Measurements from ENCODE around the gene LRRC61. TPM values are rescaled to one million over a fixed set of nuclear protein-coding genes. Genes with fewer than 3 reads are reported as not detected.
A peak's percentile ranks its signal among the peaks of the same experiment; 100 is the strongest.
"Not testable (repeated sequence)": the region's sequence is repeated elsewhere in the genome, so short reads cannot be mapped to it uniquely, and the experiment has no call there.

Gene LRRC61
- total and polyA plus RNA-seq, 3 donors from 2014 or later = 16.7 to 35.4 (median 18.4) TPM

DNA sequence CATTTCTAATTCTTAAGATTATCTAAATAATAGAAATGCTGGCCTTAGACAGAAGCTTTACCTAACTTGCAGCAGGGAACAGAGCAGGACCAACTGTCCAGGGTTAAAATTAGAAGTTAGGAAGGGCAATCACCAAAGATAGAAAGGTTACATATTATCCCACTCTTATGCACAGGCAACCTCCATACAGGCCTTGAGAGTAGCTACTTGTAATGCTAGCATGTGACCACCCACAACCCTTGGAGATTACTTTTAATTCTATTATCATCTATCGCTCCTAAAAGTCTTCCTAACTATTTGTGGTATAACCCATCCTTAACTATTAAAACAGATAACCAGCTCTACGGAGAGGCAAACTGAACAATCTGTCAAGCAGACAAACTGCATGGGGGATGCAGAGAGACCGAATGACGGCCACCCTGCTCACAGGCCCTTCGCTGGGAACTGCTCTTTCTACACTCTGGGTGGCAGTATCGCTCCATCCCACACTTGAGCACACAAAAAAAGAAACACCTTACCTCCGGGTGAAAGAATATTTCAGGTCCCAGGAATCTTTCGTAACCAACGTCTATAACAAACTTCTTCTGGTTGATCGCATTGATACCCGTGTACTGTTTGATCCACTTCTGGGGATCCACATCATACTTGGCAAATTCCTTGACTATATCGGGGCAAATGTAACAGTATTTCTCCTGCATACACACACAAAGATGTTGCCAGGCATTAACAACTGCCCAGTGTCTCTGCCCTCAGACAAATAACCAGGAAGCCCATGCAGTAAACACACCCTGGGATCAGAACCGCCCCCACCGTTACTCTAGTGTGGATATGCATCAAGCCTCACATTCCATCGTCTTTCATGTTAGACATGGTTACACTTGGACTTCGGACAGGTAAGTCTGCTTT, 37.1 kb upstream of the LRRC61 start:
- H3K36me3 ChIP-seq (ENCODE audit: low read depth, missing control alignments); H3K4me1 ChIP-seq; H3K4me3 ChIP-seq; H3K27me3 ChIP-seq; H3K27ac ChIP-seq; intact Hi-C loops (cut with DNase I; ENCODE audit: low total_unique reads); H3K9me3 ChIP-seq: not testable (repeated sequence)
- 42 to 44% methylated on average over 11 to 16 of the region's 16 CpGs for WGBS, 2 donors
- peak; percentile 27 for DNase-seq
- TF ChIP-seq, protein P1, sequence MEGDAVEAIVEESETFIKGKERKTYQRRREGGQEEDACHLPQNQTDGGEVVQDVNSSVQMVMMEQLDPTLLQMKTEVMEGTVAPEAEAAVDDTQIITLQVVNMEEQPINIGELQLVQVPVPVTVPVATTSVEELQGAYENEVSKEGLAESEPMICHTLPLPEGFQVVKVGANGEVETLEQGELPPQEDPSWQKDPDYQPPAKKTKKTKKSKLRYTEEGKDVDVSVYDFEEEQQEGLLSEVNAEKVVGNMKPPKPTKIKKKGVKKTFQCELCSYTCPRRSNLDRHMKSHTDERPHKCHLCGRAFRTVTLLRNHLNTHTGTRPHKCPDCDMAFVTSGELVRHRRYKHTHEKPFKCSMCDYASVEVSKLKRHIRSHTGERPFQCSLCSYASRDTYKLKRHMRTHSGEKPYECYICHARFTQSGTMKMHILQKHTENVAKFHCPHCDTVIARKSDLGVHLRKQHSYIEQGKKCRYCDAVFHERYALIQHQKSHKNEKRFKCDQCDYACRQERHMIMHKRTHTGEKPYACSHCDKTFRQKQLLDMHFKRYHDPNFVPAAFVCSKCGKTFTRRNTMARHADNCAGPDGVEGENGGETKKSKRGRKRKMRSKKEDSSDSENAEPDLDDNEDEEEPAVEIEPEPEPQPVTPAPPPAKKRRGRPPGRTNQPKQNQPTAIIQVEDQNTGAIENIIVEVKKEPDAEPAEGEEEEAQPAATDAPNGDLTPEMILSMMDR (IDR thresholded peaks at IDR 0.05) = peak; percentile 40 to 57 (median 42)

DNA sequence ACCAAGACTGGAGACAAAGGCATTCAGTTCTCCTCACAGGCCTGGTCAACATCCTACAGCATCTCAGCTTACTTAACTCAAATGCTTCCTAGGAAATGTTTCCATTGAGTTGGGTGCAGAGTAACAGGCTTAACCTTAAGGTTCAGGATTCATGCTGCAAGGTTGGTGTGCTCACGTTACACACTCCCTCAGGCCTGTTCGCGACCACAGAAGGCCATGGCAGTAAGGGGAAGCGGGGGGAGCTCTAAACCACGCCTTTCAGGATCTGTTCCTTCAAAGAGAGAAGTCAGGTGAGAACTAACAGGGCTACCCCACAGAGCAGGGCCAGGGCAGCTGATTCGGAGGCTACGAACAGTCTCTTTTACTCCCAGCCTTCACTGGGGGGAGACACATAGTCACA, 35.3 kb upstream of the LRRC61 start:
- H3K9me3 ChIP-seq; intact Hi-C loops (cut with DNase I; ENCODE audit: low total_unique reads); H3K27ac ChIP-seq; H3K27me3 ChIP-seq; H3K4me1 ChIP-seq; H3K4me3 ChIP-seq; DNase-seq; H3K36me3 ChIP-seq (ENCODE audit: low read depth, missing control alignments): not testable (repeated sequence)
- WGBS, 2 donors = 89 to 91% methylated on average over 6 to 7 of the region's 7 CpGs

DNA sequence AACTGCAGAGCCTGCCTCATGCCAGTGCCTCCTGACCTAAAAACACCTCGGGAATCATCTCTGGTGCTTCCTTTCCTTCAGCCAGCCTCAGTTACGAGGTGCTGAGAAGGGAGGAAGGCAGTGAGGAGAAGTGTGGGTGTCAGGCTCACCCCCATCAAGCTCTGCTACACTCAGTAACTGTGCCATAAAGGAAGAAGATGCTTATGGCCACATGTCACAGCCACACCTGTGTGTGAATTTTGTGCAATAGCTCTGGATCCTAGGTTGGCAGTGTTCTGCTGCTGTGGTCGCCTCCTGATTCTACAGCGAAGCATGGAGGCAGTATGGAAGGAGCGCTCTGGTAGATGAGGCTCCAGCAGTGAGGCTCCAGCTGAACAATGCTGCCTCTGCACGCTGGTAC, 34.3 kb upstream of the LRRC61 start:
- intact Hi-C loops (cut with DNase I; ENCODE audit: low total_unique reads); H3K4me1 ChIP-seq; H3K36me3 ChIP-seq (ENCODE audit: low read depth, missing control alignments); H3K9me3 ChIP-seq; DNase-seq; H3K27ac ChIP-seq; H3K27me3 ChIP-seq; H3K4me3 ChIP-seq: not testable (repeated sequence)
- 92% methylated on average over 6 of the region's 6 CpGs; no CpG with 5 or more reads in 1 of the 2 donors for WGBS, 2 donors

DNA sequence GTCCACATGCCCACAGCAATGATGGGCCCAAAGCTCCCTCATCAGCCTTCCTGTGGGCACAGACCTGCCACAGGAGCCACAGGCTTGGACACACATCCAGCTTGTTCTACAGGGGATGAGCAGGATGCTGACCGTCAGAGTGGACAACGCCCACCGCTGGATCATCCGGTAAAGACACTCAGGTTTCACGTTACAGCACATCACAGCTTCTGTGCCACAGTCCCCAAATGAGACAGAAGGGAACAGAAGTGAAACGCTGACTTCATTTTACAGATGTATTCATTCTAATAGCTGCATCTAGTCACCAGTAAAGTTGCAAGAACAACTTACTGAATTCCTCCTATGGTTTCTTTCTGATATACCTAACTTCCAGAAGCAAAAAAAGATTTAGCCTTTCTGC, 32.8 kb upstream of the LRRC61 start:
- H3K27me3 ChIP-seq; H3K4me3 ChIP-seq; DNase-seq; H3K36me3 ChIP-seq (ENCODE audit: low read depth, missing control alignments); H3K27ac ChIP-seq; H3K9me3 ChIP-seq; intact Hi-C loops (cut with DNase I; ENCODE audit: low total_unique reads); H3K4me1 ChIP-seq: not testable (repeated sequence)
- 54 to 77% methylated on average over 5 to 6 of the region's 6 CpGs for WGBS, 2 donors

DNA sequence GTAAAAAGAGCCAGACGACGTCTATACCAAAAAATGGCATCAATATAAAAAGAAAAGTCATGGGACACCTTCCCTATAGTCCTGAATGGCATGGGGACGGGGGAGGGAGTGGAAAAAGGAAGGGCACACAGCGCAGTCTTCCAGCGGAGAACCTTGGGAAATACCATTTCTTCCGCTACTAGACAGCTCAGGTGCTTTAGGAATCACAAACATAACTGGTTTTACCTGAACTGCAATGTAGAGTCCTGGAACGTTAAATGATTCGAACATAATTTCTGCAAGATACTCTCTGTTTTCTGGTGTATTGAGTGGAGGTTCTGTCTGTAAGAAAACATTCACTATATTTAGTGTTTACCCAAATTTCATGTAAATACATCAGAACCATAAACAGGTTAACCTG, 28.1 kb upstream of the LRRC61 start:
- DNase-seq; intact Hi-C loops (cut with DNase I; ENCODE audit: low total_unique reads); H3K27me3 ChIP-seq; H3K4me1 ChIP-seq; H3K4me3 ChIP-seq; H3K27ac ChIP-seq; H3K9me3 ChIP-seq; H3K36me3 ChIP-seq (ENCODE audit: low read depth, missing control alignments): not testable (repeated sequence)
- 96% methylated on average over 8 of the region's 8 CpGs for WGBS, 2 donors

DNA sequence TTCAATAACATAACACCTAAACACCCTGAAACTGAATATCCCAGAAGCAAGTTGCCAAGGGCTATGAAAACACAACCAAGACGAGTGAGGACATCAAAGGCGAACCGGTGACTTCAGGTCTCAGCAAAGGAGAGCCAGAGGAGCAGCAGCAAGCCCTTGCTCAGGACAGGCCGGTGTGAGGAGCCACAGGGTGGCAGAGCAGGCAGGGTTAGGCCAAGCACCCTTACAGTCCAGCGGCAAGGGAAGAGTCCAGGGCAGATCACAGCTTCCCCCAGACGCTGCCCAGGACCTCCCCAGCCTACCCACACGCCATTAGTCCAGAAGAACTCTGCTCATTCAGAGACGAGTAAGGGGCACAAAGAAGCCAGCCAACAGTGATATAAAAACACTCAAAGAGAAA, 27.5 kb upstream of the LRRC61 start:
- intact Hi-C loops (cut with DNase I; ENCODE audit: low total_unique reads); H3K27me3 ChIP-seq; H3K36me3 ChIP-seq (ENCODE audit: low read depth, missing control alignments); H3K9me3 ChIP-seq; H3K4me1 ChIP-seq; H3K4me3 ChIP-seq; H3K27ac ChIP-seq; DNase-seq: not testable (repeated sequence)
- WGBS, 2 donors = 64% methylated on average over 3 of the region's 8 CpGs; no CpG with 5 or more reads in 1 of the 2 donors

DNA sequence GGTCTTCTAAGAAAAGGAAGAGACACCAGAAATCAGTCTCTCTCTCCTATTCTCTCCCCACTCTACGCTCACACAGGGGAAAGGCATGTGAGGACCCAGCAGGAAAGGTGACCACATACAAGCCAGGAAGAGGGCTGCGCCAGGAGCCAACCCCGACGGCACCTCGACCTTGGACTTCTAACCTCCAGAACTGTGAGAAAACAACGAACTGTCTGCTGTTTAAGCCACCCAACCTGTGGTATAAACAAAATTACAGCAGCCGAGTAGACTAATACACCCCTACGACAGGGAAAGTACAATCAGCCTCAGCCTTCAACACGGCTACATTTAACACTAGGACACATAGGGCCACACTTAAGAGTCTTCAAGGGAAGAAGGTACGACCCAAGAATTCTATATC, 26.4 kb upstream of the LRRC61 start:
- H3K4me1 ChIP-seq; intact Hi-C loops (cut with DNase I; ENCODE audit: low total_unique reads); H3K4me3 ChIP-seq; H3K27ac ChIP-seq; H3K27me3 ChIP-seq; H3K9me3 ChIP-seq; DNase-seq; H3K36me3 ChIP-seq (ENCODE audit: low read depth, missing control alignments): not testable (repeated sequence)
- 75 to 76% methylated on average over 8 to 9 of the region's 10 CpGs for WGBS, 2 donors

DNA sequence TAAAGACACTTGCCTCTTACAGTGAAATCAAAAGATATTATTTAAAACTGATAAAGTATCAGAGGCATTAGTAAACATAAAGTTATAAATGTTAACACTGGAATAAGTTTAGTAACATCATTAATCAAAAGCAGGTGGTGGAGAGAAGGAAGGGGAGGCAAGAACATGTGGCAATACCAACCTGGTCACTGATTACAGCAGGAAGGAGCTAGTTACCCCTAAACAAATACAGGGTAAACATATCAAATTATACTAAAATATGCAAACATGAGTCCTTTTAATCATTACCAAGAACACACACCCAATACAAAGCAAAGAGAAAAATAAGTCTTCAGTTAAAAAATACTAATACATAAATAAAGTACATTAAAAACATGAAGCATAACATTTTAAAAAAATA, 25.2 kb upstream of the LRRC61 start:
- H3K27ac ChIP-seq; H3K4me3 ChIP-seq; H3K27me3 ChIP-seq; DNase-seq; H3K4me1 ChIP-seq; H3K9me3 ChIP-seq; intact Hi-C loops (cut with DNase I; ENCODE audit: low total_unique reads); H3K36me3 ChIP-seq (ENCODE audit: low read depth, missing control alignments): not testable (repeated sequence)

DNA sequence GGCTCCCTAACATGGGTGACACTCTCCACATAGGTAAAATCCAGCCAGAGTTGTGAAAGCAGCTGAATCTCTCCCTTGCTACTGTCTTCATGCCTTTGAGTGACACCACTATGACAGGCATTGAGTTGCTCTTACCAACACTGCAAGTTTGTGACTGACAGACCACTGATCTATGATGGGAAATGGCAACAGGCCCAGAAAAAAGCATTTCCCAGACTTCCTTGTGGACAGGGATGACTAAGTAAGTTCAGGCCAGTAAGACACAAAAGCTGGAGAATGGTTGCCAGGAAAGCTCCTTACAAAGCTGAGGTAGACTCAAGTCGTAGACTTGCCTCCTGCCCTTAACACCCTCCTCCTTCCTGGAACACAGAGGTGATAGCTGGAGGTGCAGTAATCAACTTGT, 20.2 kb upstream of the LRRC61 start:
- H3K36me3 ChIP-seq (ENCODE audit: low read depth, missing control alignments); H3K4me3 ChIP-seq; intact Hi-C loops (cut with DNase I; ENCODE audit: low total_unique reads); H3K27me3 ChIP-seq; H3K4me1 ChIP-seq; H3K9me3 ChIP-seq; DNase-seq; H3K27ac ChIP-seq: not testable (repeated sequence)
- WGBS, 2 donors = 64 to 83% methylated on average over 1 of the region's 1 CpG

DNA sequence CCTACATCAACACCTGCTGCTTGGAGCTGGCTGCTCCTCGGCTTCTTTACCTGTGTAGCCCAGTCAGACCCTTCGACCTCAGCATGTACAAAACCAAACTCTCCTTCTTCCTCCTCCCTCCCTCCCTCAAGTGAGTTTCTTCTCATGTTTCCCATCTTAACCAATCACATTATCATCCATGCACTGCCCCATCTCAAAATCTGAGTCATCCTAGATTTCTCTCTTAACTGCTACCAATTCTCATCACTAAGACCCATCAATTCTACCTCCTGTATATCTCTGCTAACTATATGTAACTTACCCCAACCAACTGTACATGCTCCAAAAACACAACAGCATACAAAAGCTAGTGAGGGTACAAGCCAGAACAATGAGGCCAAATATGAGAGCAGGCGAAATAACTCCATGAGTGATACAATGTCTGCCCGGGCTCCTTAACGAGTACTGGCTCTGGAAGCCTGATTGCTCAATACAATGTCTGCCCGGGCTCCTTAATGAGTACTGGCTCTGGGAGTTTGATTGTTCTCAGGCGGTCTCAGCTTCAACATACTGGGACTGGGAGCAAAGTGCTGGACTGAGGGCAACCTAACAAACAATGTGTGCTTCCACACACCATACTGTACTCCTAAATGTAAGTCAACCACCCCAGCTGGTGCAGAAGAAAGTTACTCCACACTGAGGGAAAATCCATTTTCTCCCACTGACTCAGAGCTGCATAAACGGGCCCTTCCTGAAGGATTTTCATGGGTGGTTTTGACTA, 18.5 kb upstream of the LRRC61 start:
- H3K36me3 ChIP-seq (ENCODE audit: low read depth, missing control alignments); DNase-seq; H3K27ac ChIP-seq; H3K4me1 ChIP-seq; H3K4me3 ChIP-seq; intact Hi-C loops (cut with DNase I; ENCODE audit: low total_unique reads); H3K9me3 ChIP-seq; H3K27me3 ChIP-seq: not testable (repeated sequence)
- WGBS, 2 donors = 80 to 82% methylated on average over 3 to 6 of the region's 8 CpGs

DNA sequence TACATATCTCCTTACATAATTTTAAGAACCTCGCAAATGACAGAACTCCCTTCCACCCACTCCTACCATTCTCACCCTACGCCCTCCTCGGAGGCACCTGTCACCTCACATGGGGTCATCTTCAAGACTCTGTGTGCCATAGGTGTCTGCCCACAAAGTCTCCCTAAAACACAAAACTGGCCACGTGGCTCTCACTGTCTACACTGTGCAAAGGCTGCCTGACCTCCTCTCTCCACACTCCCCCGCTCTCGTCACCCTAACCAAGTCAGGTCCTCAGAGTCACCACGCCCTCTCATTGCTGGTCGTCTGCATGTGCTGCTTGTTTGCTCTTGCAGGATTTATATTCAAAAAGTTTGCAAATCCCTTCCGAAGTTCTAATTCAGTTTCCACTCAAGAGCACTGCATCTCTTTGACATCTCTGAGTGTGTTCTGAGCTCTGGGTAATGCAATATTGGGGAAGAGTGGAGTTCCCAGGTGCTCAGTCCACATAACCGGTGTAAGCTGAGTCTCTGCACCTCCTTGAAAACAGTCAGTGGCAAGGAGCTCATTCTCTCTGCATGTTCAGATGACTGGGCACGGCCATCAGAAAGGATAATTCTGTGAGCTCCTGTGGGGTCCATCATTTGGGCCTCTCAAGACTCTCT, 17.8 kb upstream of the LRRC61 start:
- H3K4me3 ChIP-seq; DNase-seq; H3K36me3 ChIP-seq (ENCODE audit: low read depth, missing control alignments); H3K9me3 ChIP-seq; H3K4me1 ChIP-seq; H3K27me3 ChIP-seq; intact Hi-C loops (cut with DNase I; ENCODE audit: low total_unique reads); H3K27ac ChIP-seq: not testable (repeated sequence)
- 87 to 90% methylated on average over 11 of the region's 11 CpGs for WGBS, 2 donors
